GM23248 (cell line): ENCODE data around the gene SLC5A5.

Experiments
- EZH2 ChIP-seq: fragments of 200-600 bp; sonication (generic); IDR thresholded peaks from 2 replicates; pipeline ENCODE4 v1.6.1; 2018; ENCODE audit warnings: antibody characterized with exemption, mild to moderate bottlenecking; ENCODE audit not compliant: insufficient read depth, poor library complexity, severe bottlenecking
- EZH2phosphoT487 ChIP-seq: fragments of 200-600 bp; sonication (generic); IDR thresholded peaks from 2 replicates; pipeline ENCODE4 v1.6.1; 2018; ENCODE audit warnings: antibody characterized with exemption, moderate library complexity, mild to moderate bottlenecking, low read depth; ENCODE audit not compliant: insufficient read depth

DNA sequence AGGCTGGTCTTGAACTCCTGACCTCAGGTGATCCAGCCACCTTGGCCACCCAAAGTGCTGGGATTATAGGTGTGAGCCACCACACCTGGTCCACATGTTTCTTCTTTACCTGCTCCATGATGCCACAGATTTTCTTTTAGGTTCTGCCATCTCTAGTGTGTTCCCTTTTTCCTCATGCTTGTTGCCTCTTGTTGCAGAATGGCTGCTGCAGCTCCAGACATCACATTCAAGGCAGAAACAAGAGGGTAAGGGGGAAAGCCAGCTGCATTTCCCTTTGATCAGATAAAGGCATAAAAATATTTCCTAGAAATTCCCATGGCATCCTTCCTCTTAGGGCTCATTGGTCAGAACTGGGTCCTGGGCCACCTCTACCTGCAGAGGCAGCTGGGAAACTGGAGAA, 48.8 kb downstream of the SLC5A5 start:
- no peak for TF ChIP-seq EZH2
- TF ChIP-seq EZH2phosphoT487, result no peak
